HG02852 (cell line): ENCODE data around the gene FAM72D.
A peak's percentile ranks its signal among the peaks of the same experiment; 100 is the strongest.
"Not testable (repeated sequence)": the region's sequence is repeated elsewhere in the genome, so short reads cannot be mapped to it uniquely, and the experiment has no call there.

Source experiments
- ATAC-seq: cut with Tn5 transposase; IDR thresholded peaks from one replicate; pipeline ENCODE4 v1.9.1; 2021; ENCODE audit warnings: mild to moderate bottlenecking, moderate library complexity; ENCODE audit not compliant: unreplicated experiment

The FAM72D gene

DNA sequence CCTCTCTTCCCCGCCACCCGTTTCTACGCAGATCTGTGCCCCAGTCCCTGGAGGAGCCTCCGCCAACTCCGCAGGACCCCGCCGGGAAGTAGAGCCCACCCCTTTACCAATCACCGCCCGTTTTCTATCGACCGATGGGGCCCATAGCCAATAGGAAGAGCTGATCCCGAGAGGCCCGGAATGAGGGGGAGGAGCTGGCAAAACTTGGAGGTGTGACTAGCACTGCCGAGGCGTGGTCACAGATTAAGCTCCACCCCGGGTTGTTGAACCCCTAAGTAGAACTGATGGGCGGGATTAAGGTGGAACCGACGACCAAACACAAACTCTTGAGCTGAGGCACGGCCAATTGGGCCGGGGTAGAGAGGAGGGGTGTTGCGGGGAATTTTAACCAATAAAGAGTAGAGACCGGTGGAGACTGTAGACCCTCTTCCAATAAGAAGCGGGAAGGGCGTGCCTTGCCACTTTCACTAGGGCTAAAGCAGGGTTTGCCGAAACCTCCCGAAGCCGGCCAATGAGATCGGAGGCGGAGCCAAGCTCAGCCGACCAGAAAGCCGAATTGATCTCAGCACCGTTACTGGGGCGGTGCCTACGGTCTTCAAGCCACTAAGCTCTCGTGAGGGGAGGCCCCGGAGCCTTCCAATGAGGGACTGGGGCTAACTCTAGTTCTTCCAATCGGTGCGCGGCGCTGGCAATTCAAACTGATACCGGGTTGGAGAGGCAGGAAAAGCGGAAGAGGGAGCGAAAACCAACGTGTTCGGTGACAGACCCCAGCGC, at the start of gene FAM72D, which contains the start of gene SRGAP2B:
Gene FAM72D (plus strand): TSS at position 691 of the 774 bp plus-strand sequence. CDS start 874 bp downstream, outside the sequence.
Gene SRGAP2B (minus strand): TSS at position 45 of the 774 bp plus-strand sequence. CDS start 2,427 bp downstream, outside the sequence.
- peak; percentile 83 for ATAC-seq

- peak; percentile 82 for ATAC-seq
Measured at GRCh38 chr1:145047553-145047952, 48.2 kb upstream of the FAM72D start.

DNA sequence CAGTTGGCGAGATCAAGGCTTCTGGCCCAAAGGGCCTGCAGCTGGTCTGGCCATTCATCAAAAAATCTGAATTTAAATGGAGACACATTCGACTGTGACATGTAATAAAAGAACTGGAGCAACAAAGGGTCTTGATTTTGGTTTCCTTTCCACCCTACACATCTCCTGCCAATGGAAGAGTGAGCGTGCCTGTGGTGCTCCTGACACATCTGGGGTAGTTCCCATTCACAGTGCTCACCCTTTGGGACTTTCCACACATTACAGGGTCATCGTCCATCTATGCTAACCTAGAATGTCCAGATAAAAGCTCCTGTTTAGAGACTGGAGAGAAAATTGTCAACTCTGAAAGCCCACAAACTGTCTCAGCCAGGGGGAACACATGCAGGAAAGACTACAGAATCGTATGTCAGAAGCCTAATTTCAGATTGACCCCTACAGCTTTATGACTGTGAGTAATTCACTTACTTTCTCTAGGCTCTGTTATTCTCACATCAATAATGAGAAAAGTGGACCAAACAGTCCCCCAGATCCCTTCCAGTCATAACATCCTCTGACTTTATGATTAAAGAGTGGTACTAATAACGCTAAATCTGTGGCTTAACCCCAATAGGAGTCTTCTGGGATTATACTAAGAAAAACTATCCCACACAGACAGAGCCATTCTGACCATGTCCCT, 47.5 kb upstream of the FAM72D start:
- ATAC-seq, result not testable (repeated sequence)

DNA sequence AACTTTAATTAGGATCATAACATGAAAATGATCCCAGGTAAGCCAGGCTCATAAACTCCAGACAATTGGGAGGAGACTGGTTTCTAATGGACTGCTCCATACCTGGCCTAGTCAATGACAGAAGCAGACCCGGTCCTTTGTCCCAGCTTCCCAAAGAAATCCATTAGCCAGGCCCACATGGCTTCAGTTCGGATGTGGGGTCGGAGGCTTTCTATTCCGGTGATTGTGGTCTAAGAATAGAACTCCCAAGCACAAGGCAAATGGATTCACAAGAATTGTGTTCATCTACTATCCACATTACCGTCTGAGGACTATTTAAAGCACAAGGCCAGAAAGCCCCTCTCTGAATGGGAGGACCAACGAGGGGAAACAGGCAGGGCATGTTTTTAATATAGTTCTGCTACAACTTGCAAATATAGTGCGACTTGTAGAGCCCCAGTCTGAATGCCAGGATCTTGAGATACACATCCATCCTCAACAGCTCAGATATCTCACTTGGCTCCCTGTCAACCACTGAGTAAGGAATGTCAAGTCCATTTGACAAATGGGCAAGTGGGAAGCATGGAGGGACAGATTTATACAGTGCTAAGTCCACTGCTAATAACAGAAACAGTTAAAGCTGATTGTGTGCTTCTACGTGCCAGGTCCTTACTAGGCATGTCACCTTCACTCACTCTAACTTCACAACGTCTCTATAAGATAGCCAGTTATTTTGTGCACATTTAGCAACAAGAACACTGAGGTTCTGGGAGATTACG, 43.6 kb upstream of the FAM72D start:
- not testable (repeated sequence) for ATAC-seq

GRCh38 chr1:145053428-145053827, 42.3 kb upstream of the FAM72D start:
- not testable (repeated sequence) for ATAC-seq

GRCh38 chr1:145055217-145055760, 40.5 kb upstream of the FAM72D start:
- ATAC-seq, result peak; percentile 99

DNA sequence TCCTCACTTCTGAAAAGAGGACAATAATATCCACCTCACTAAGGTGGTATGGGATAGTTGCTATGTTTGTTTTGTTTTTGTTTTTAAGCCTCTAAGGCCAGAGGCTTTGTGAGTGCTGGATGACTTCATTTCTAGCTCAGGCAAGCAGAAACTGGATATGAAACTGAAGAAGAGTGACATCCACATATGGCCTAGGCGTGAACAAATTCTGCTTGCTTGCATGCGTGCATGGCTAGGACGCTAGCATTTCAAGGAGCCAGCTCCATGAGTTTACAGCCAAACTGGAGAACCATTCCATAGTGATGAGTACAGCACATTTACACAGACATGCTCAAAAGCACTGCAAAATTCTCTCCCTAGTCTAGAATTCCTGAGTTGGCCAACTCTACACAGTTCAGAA, 37.6 kb upstream of the FAM72D start:
- ATAC-seq, result peak; percentile 39

GRCh38 chr1:145063285-145063684, 32.5 kb upstream of the FAM72D start:
- not testable (repeated sequence) for ATAC-seq

GRCh38 chr1:145063941-145064648, 31.7 kb upstream of the FAM72D start:
- ATAC-seq, result not testable (repeated sequence)

- ATAC-seq, result peak; percentile 78
Measured at GRCh38 chr1:145065194-145065826, 30.5 kb upstream of the FAM72D start.

DNA sequence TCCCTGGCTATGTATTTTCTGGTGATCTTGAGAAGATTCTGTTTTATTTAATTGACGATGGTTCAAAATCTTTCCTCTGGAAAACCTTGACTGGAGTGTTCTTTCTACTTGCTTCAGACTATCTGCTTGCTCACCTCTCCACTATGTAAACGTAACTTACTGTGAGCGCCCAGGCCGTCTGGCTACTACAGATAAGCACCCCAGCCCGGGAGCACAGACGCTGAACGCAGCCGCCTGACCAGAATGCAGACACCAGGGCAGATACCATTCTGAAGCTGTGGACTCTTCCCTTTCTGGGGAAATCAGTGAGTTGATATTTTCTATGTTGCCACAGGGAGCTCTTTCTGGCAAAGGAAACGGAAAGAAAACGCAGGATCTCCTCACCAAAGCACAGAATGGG, 29.3 kb upstream of the FAM72D start:
- not testable (repeated sequence) for ATAC-seq

- not testable (repeated sequence) for ATAC-seq
Measured at GRCh38 chr1:145071569-145071968, 24.2 kb upstream of the FAM72D start.

DNA sequence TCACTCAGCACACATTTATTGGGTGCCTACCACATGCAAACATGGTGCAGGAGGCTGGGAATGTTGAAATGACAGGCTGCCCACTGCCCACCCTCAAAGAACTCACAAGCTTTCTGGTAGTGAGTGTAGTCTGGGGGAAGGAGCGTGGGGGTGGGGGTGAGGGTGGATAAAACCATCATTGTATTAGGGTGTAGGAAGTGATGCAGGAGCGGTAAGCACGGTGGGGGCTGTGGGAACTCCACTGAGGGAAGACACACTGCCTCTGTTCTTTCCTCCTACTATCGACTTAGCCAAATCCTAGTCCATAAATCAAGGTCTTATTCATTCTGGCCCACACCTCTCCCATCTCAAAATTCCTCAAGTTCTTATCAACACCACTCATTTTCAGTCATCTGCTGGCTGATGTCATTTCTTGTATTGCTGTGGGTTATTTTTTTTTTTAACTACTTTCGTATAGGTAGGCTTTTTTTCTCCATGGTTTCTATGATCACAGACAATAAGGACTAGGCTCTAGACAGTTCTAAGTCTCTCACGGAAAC, 21.7 kb upstream of the FAM72D start:
- ATAC-seq, result not testable (repeated sequence)

- not testable (repeated sequence) for ATAC-seq
Measured at GRCh38 chr1:145076877-145077276, 18.9 kb upstream of the FAM72D start.

GRCh38 chr1:145077872-145078786, 17.6 kb upstream of the FAM72D start:
- not testable (repeated sequence) for ATAC-seq

DNA sequence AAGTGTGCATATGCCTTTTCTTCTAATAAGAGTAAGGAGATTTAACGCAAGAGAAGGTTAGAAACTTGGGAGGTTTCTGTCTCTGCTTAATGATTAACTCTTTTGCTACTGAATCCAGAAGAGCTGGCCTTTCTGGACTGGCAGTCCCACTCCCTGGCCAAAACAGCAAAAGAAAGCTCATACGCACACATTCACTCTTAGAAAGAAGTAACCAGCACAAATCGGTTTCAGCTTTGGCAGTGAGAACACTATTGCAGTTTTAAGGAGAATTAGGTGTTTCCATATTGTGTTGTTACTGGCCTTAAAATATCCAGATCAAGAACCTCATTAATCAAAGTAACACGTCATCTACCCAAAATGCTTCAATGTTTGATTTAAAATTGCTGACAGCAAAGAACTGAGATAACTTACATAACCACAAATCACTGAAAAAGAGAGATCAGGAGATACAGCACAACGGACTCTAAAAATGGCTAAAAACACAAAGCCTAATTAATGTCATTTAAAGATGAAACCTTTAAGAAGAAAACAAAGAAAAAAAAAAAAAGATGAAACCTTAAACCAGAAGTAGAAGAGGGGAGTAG, 16.9 kb upstream of the FAM72D start:
- not testable (repeated sequence) for ATAC-seq

- ATAC-seq, result not testable (repeated sequence)
Measured at GRCh38 chr1:145079737-145080136, 16.0 kb upstream of the FAM72D start.

- not testable (repeated sequence) for ATAC-seq
Measured at GRCh38 chr1:145080193-145080592, 15.6 kb upstream of the FAM72D start.
